Transverse colon (tissue), 4 donors: ENCODE data around the gene EYA4. TPM values are rescaled to one million over a fixed set of nuclear protein-coding genes. Genes with fewer than 3 reads are reported as not detected.

Source experiments
- DNase-seq: peaks from one replicate; pipeline ENCODE4 v3.0.0-alpha.2; 2019
- H3K27ac ChIP-seq, 4 donors: fragments of 200-600 bp; sonication (generic); 2 replicates each; pipeline ENCODE4 v1.5.1; 2016 to 2018; ENCODE audit warnings: inconsistent platforms in 4 of 4
- H3K27me3 ChIP-seq: fragments of 200-600 bp; sonication (generic); 2 replicates; pipeline ENCODE4 v1.5.1; 2017; ENCODE audit warnings: inconsistent platforms
- H3K36me3 ChIP-seq, 4 donors: fragments of 200-600 bp; sonication (generic); 2 replicates each; pipeline ENCODE4 v1.5.1; 2017 to 2019; ENCODE audit warnings: inconsistent platforms in 4 of 4
- H3K4me1 ChIP-seq, 4 donors: fragments of 200-600 bp; sonication (generic); 2 replicates each; pipeline ENCODE4 v1.5.1; 2017 to 2020; ENCODE audit warnings: inconsistent platforms in 4 of 4
- H3K4me3 ChIP-seq, 4 donors: fragments of 200-600 bp; sonication (generic); 1 replicate in 1 of 4; 2 replicates in 3 of 4; pipeline versions ENCODE4 v1.5.1 to v1.6.1; 2017 to 2019; ENCODE audit warnings: inconsistent platforms in 4 of 4
- H3K9me3 ChIP-seq, 2 donors: fragments of 200-600 bp; sonication (generic); 2 replicates each; pipeline ENCODE4 v1.5.1; 2017 to 2019; ENCODE audit warnings: inconsistent platforms in 2 of 2
- EP300 ChIP-seq: sonication (generic); formaldehyde crosslinking; IDR thresholded peaks from one replicate; pipeline ENCODE4 v1.6.1; 2017; ENCODE audit warnings: antibody characterized with exemption, low read depth
- POLR2A ChIP-seq: fragments of 450-650 bp; IDR thresholded peaks from one replicate; pipeline ENCODE4 v1.6.1; 2016; ENCODE audit warnings: antibody characterized with exemption, mild to moderate bottlenecking, moderate library complexity
- POLR2AphosphoS5 ChIP-seq, 3 donors: sonication (generic); formaldehyde crosslinking; IDR thresholded peaks; one replicate each; pipeline ENCODE4 v1.6.1; 2016; ENCODE audit warnings: antibody characterized with exemption in 3 of 3
- WGBS, 2 donors: methylation state at CpG; one replicate each; pipeline ENCODE4 v1.1.5; 2018; ENCODE audit warnings: low coverage in 1 of 2; 5-methylcytosine and 5-hydroxymethylcytosine counted together
- in situ Hi-C, 4 donors: fragments of 200-750 bp; cut with MboI; loops; one replicate each; pipeline versions ENCODE4 v1.15.0 to v1.15.1; 2017; ENCODE audit warnings: low sequenced_read_pairs in 3 of 4, low pct_ligation_motif_present in 1 of 4, low pct_unique_long_range_greater_than_20kb in 1 of 4
- intact Hi-C: fragments of 100-400 bp; cut with DNase I; formaldehyde crosslinking; loops from one replicate; pipeline ENCODE4 v1.15.1; 2023; ENCODE audit warnings: low total_unique reads
- total RNA-seq, 4 donors: library from RNA; depleted of rRNA; stranded (reverse); fragments of >200 nt; gene quantifications; one replicate each; pipeline ENCODE4 v1.1.0, GENCODE V29; 2016
- TF ChIP-seq, protein P1 (sequence below), 5 experiments: fragments of 200-600 bp in 3 of 5; fragments of 450-650 bp in 2 of 5; sonication (generic) in 3 of 5; IDR thresholded peaks; 1 replicate in 2 of 5; 2 replicates in 3 of 5; pipeline ENCODE4 v1.5.1; 2016 to 2017; ENCODE audit warnings: antibody characterized with exemption in 5 of 5, inconsistent platforms in 3 of 5, mild to moderate bottlenecking in 2 of 5, moderate library complexity in 1 of 5

EYA4 gene
- total RNA-seq, 4 donors from 2014 or later, result 0.27 to 0.64 TPM; not detected in 2

DNA sequence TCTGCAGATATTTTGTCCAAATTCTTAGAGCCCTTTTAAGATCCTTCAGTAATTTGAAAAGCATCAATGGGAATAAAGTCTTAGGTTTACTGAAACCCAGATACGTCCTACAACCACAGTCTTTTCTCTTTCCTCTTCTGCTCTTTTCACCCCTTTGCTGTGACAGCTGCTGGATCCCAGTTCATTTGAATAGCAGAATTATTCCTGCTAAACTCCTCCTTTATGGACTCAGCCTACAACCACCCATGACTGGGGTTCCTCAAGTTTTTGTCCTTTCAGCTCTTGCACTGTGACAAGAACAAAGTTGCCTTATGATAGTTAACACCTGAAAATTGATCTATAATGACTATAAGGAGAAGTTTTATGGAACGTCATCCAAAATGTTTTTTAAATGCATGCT lies 237.5 kb downstream of the EYA4 start:
- Histone ChIP-seq H3K36me3 (no peaks in the 10 kb centered on the region), H3K4me3 (no peak overlapping the region), H3K27me3 (no peaks in the 10 kb centered on the region), H3K9me3 (no peaks in the 10 kb centered on the region), H3K27ac (no peak overlapping the region), H3K4me1 (no peaks in the 10 kb centered on the region)
- no peak for DNase-seq
- TF ChIP-seq, protein P1, sequence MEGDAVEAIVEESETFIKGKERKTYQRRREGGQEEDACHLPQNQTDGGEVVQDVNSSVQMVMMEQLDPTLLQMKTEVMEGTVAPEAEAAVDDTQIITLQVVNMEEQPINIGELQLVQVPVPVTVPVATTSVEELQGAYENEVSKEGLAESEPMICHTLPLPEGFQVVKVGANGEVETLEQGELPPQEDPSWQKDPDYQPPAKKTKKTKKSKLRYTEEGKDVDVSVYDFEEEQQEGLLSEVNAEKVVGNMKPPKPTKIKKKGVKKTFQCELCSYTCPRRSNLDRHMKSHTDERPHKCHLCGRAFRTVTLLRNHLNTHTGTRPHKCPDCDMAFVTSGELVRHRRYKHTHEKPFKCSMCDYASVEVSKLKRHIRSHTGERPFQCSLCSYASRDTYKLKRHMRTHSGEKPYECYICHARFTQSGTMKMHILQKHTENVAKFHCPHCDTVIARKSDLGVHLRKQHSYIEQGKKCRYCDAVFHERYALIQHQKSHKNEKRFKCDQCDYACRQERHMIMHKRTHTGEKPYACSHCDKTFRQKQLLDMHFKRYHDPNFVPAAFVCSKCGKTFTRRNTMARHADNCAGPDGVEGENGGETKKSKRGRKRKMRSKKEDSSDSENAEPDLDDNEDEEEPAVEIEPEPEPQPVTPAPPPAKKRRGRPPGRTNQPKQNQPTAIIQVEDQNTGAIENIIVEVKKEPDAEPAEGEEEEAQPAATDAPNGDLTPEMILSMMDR (IDR thresholded peaks at IDR 0.05), result no peak
- intact Hi-C loops, result no loop called here
- in situ Hi-C loops, result no loop called here
- WGBS, 2 donors, result 79 to 82% methylated on average over 2 of the region's 2 CpGs

DNA sequence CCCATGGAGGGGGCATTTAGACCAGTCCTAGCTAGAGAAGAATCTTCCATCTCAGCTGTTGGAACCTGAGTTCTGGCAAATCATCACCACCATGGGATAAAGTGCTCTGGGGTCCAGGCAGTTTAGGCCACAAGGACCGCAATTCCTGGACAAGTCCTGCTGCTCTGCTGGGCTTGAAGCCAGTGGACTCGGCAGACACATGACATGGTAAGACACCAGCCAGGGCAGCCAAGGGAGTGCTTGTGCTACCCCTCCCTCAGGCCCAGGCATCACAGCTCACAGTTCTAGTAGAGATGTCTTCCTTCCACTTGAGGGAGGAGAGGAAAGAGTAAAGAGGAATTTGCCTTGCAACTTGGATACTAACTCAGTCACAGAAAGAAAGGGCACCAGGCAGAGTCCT lies 246.0 kb downstream of the EYA4 start:
- intact Hi-C loops (no loop called here), in situ Hi-C loops (no loop called here)
- 90% methylated on average over 2 of the region's 2 CpGs; no CpG with 5 or more reads in 1 of the 2 donors for WGBS, 2 donors
- no peak overlapping the region for H3K27ac ChIP-seq
- no peaks in the 10 kb centered on the region for H3K4me1 ChIP-seq
- no peaks in the 10 kb centered on the region for H3K36me3 ChIP-seq
- no peaks in the 10 kb centered on the region for H3K27me3 ChIP-seq
- no peak for TF ChIP-seq POLR2AphosphoS5 (IDR thresholded peaks at IDR 0.05)
- TF ChIP-seq, protein P1 (IDR thresholded peaks at IDR 0.05), result no peak
- TF ChIP-seq POLR2A, result no peak
- no peak for TF ChIP-seq EP300
- no peak overlapping the region for H3K4me3 ChIP-seq
- DNase-seq, result no peak
- no peaks in the 10 kb centered on the region for H3K9me3 ChIP-seq

DNA sequence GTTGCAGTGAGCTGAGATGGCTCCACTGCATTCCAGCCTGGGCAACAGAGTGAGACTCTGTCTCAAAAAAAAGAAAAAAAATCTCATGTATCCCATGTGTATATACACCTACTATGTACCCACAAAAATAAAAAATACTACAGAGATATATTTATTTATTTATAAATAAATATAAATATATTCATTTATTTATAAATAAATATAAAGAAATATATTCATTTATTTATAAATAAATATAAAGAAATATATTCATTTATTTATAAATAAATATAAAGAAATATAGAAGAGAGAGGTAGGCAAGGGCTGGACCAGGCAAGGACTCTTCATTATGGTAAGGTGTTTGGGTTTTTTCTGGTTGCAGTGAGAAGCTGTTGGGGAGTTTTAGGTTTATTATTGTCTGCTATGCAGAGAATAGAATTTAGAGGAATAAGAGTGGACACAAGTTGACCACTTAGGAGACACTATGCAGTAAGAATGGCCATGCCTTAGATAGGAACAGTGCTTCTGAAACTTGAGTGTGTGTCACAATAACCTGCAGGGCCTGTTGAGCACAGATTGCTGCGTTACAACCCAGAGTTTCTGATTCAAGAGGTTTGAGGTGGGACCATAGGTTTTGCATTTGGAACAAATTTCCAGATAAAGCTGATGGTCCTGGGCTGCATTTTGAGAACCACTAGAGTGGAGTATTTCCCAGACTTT lies 254.2 kb downstream of the EYA4 start:
- TF ChIP-seq, protein P1 (IDR thresholded peaks at IDR 0.05), result no peak
- TF ChIP-seq POLR2A (no peak), POLR2AphosphoS5 (IDR thresholded peaks at IDR 0.05) (no peak), EP300 (no peak)
- Histone ChIP-seq H3K27ac (no peak overlapping the region), H3K36me3 (no peaks in the 10 kb centered on the region), H3K4me3 (no peak overlapping the region), H3K4me1 (no peaks in the 10 kb centered on the region), H3K27me3 (no peaks in the 10 kb centered on the region), H3K9me3 (no peaks in the 10 kb centered on the region)
- WGBS, 2 donors, result 81% methylated on average over 1 of the region's 1 CpG; no CpG with 5 or more reads in 1 of the 2 donors
- no peak for DNase-seq
- intact Hi-C loops (no loop called here), in situ Hi-C loops (no loop called here)

DNA sequence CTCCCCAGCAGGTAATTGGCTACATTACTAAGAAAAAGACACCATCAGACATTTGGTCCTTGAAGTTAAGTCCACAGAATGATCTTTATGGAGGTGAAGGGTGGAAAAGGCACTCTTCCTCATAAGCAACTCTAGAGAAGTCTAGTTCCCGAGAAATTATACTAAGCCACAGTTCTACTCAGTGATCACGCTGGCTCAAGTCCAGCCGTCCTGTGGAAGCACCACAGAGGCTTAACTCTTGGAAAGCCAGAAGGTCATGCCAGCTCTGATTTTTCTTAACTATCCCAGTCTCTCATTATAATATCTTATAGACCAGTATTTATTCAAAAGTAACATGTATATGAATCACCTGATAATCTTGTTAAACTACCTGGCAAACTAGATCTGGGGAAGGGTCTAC lies 258.5 kb downstream of the EYA4 start:
- H3K27me3 ChIP-seq, result no peaks in the 10 kb centered on the region
- H3K4me3 ChIP-seq, result no peak overlapping the region
- 67% methylated on average over 3 of the region's 3 CpGs; no CpG with 5 or more reads in 1 of the 2 donors for WGBS, 2 donors
- no peaks in the 10 kb centered on the region for H3K9me3 ChIP-seq
- intact Hi-C loops (no loop called here), in situ Hi-C loops (no loop called here)
- DNase-seq, result no peak
- H3K36me3 ChIP-seq, result no peaks in the 10 kb centered on the region
- no peak overlapping the region for H3K27ac ChIP-seq
- TF ChIP-seq, protein P1 (IDR thresholded peaks at IDR 0.05), result no peak
- TF ChIP-seq POLR2AphosphoS5 (IDR thresholded peaks at IDR 0.05) (no peak), POLR2A (no peak), EP300 (no peak)
- peaks cover 0 to 13% (median 0%) of the 10 kb centered on the region in 4 donors for H3K4me1 ChIP-seq
